Bronchial epithelial cell (primary cell): ENCODE measurements around the gene KLC3. TPM values are rescaled to one million over a fixed set of nuclear protein-coding genes. Genes with fewer than 3 reads are reported as not detected.

Experiments
- DNase-seq: peaks from one replicate; pipeline ENCODE4 v3.0.0-alpha.2; 2010; ENCODE audit warnings: low read depth
- FAIRE-seq: peaks from 2 replicates; lab custom pipeline; 2011; peaks lifted over from hg19 to GRCh38; lab: Jason Lieb, UNC
- H3K27me3 ChIP-seq: 2 replicates; pipeline ENCODE4 v1.5.1; 2011; ENCODE audit warnings: low read length; ENCODE audit not compliant: control insufficient read depth, insufficient read depth
- H3K36me3 ChIP-seq: 2 replicates; pipeline ENCODE4 v1.5.1; 2011; ENCODE audit warnings: low read length; ENCODE audit not compliant: control insufficient read depth, insufficient read depth
- H3K4me3 ChIP-seq: 2 replicates; pipeline ENCODE4 v1.5.1; 2011; ENCODE audit warnings: mild to moderate bottlenecking, low read depth, low read length, control low read depth
- total RNA-seq: library from RNA; depleted of rRNA; stranded (reverse); fragments of >200 nt; gene quantifications from 2 replicates; pipeline ENCODE4 v1.2.1, GENCODE V29; 2014
- TF ChIP-seq, protein P1 (sequence below): IDR thresholded peaks from 2 replicates; pipeline ENCODE4 v1.5.1; 2011; ENCODE audit warnings: mild to moderate bottlenecking, moderate library complexity, low read length, control low read depth, inconsistent platforms; ENCODE audit not compliant: insufficient read depth, severe bottlenecking

Gene KLC3
- 83.5 and 99.5 TPM in 2 replicates for total RNA-seq

DNA sequence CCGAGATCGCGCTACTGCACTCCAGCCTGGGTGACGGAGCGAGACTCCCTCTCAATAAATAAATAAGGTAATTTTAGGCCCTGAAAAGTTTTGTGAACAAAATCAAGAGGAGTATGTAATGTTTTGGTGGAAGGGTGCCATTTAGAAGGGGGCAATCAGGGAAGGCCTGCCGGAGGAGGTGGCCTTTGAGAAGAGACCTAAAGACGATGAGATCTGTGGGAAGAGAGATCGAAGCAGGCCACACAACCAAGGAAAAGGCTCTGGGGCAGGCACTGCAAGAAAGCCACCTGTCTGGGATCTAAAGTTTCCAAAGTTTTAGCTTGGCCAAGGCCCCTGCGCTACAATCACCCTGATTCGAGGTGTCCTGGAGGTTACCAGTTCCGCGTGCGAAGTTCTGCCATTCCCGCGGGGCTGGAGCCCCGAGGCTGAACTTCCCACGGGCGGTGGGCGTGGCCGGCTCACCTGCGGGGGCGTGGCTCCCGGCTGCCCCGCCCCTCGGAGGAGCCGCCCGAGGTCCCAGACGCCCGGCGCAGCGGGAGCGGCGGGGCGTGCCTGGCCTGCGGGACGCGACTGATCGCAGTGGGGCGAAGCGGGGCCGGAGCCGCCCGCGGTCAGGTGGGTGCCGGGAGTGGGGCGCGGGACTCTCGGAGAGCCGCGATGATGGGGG is at the start of gene KLC3:
TSS of gene KLC3 (plus strand) at position 519 of the 667 bp plus-strand sequence. CDS start 4,792 bp downstream, outside the sequence.
- Histone ChIP-seq H3K27me3 (no peaks in the 10 kb centered on the region), H3K36me3 (no peaks in the 10 kb centered on the region), H3K4me3 (peak within 1 kb of the TSS; percentile 80)
- TF ChIP-seq, protein P1, sequence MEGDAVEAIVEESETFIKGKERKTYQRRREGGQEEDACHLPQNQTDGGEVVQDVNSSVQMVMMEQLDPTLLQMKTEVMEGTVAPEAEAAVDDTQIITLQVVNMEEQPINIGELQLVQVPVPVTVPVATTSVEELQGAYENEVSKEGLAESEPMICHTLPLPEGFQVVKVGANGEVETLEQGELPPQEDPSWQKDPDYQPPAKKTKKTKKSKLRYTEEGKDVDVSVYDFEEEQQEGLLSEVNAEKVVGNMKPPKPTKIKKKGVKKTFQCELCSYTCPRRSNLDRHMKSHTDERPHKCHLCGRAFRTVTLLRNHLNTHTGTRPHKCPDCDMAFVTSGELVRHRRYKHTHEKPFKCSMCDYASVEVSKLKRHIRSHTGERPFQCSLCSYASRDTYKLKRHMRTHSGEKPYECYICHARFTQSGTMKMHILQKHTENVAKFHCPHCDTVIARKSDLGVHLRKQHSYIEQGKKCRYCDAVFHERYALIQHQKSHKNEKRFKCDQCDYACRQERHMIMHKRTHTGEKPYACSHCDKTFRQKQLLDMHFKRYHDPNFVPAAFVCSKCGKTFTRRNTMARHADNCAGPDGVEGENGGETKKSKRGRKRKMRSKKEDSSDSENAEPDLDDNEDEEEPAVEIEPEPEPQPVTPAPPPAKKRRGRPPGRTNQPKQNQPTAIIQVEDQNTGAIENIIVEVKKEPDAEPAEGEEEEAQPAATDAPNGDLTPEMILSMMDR, result no peak
- FAIRE-seq (no peak), DNase-seq (peak; percentile 29)

DNA sequence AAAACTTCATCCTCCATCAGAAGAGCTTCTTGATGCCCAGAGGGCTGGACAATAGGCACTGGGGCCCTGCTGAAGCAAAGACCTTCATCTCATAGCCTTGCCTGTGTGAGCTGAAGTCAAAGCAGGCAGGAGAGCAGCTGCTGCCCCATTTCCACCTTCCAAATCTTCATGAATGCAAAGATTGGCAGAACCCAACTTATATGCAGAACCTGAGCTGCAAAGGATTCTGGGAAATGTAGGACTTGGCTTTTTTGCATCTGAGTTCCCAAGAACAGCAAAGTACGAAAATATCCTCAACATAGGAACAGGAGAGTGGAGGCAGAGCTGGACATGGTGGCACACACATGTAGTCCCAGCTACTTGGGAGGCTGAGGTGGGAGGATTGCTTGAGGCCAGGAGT is 48.7 kb upstream of the KLC3 start:
- no peaks in the 10 kb centered on the region for H3K27me3 ChIP-seq
- no peak for FAIRE-seq
- H3K4me3 ChIP-seq, result no peak overlapping the region
- TF ChIP-seq, protein P1, result no peak
- peaks cover 19% of the 10 kb centered on the region for H3K36me3 ChIP-seq
- no peak for DNase-seq

DNA sequence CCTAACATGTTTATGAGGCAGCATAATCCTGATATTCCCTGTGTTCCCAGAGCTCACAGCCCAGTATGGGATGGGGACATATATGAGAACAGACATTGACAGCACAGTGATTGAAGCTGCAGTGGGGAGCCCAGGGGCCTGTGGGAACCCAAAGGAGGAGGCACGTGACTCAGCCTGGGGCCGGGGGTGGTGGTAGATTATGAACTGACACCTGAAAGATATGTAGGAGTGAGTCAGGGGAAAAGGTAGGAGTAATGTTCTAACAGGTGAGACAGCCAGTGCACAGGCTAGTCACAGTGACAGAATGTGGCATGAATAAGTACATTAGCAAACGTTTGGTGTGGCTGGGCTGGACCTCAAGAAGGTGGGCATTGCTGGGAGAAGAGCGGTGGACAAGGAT is 46.9 kb upstream of the KLC3 start:
- TF ChIP-seq, protein P1, result no peak
- FAIRE-seq, result no peak
- H3K4me3 ChIP-seq, result no peak overlapping the region
- DNase-seq, result peak; percentile 55
- no peaks in the 10 kb centered on the region for H3K27me3 ChIP-seq
- H3K36me3 ChIP-seq, result peaks cover 13% of the 10 kb centered on the region

DNA sequence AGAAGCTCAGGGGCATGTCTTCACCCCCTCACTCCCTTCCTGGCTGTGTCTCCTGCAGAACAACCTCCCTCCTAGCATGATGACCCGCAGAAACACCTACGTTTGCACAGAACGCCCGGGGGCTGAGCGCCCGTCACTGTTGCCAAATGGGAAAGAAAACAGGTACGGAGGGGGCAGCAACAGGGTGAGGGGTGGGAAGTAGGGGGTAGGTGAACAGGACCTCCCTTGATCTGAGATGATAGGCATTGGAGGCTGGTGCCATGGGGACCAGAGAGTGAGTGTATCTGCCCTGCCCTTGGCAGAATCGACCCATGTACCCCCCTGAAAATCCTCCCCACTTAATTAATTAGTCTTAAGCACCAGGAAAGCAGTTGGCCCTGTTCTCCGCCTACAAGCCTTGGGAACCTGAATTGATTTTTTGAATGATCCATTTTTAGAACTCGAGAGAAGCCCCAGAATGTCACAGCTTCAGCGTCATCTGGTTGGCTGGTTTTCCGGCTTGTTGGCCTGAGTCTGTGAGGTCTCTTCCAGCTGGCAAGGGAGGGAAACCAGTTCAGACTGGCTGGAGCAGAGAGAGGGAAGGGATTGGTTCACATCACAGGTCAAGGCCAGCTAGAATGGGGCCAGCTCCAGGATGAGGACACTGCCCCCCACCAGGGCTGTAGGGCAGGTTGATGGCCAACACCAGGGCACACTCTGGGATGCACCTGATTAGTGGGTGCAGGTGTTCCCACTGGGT is 46.1 kb upstream of the KLC3 start:
- Histone ChIP-seq H3K27me3 (no peaks in the 10 kb centered on the region), H3K36me3 (peaks cover 14% of the 10 kb centered on the region), H3K4me3 (no peak overlapping the region)
- TF ChIP-seq, protein P1, result no peak
- FAIRE-seq (no peak), DNase-seq (no peak)

DNA sequence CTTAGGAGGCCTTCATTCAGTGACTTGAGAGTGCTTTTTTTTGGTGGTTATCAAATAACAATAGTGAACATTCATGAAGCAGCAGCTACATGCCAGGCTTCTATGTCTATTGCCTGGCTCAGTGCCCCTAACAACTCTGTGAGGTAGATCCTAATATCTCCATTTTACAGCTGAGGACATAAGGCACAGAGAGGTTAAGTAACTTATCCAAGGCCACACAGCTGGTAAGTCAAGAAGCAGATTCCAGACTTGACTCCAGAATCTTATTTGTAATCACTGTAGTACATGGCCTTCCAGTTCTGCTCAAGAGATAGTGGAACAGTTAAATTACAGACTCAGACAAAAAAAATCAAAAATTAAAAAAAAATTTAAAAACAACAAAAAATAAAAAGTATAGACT is 44.7 kb upstream of the KLC3 start:
- TF ChIP-seq, protein P1, result no peak
- no peaks in the 10 kb centered on the region for H3K27me3 ChIP-seq
- FAIRE-seq, result no peak
- DNase-seq, result no peak
- peaks cover 10% of the 10 kb centered on the region for H3K36me3 ChIP-seq
- H3K4me3 ChIP-seq, result no peak overlapping the region
